HEK293 (cell line): Measurements from ENCODE around the gene LBH.

Experiments used
- YY1 ChIP-seq: fragments of 450-650 bp; formaldehyde crosslinking; IDR thresholded peaks from 2 replicates; pipeline ENCODE4 v1.5.1; 2018; ENCODE audit warnings: missing biosample characterization, missing genetic modification characterization
- ZBTB48 ChIP-seq: fragments of 450-650 bp; formaldehyde crosslinking; IDR thresholded peaks from 2 replicates; pipeline ENCODE4 v1.5.1; 2016; ENCODE audit warnings: missing biosample characterization, missing genetic modification characterization
- ZBTB7A ChIP-seq: fragments of 450-650 bp; formaldehyde crosslinking; IDR thresholded peaks from 2 replicates; pipeline ENCODE4 v1.5.1; 2016; ENCODE audit warnings: low read depth, missing biosample characterization, missing genetic modification characterization
- ZNF10 ChIP-seq: fragments of 450-650 bp; formaldehyde crosslinking; IDR thresholded peaks from 2 replicates; pipeline ENCODE4 v1.5.1; 2017; ENCODE audit warnings: missing biosample characterization, missing genetic modification characterization
- ZNF133 ChIP-seq: fragments of 450-650 bp; formaldehyde crosslinking; IDR thresholded peaks from 2 replicates; pipeline ENCODE4 v1.5.1; 2016; ENCODE audit warnings: missing biosample characterization, missing genetic modification characterization
- TF ChIP-seq, protein P1 (sequence below): fragments of 450-650 bp; formaldehyde crosslinking; IDR thresholded peaks from 2 replicates; pipeline ENCODE4 v1.5.1; 2016; ENCODE audit warnings: missing biosample characterization, missing genetic modification characterization
- TF ChIP-seq, protein P2 (sequence below): fragments of 450-650 bp; formaldehyde crosslinking; IDR thresholded peaks from 2 replicates; pipeline ENCODE4 v1.5.1; 2016; ENCODE audit warnings: missing biosample characterization, missing genetic modification characterization
- TF ChIP-seq, protein P3 (sequence below): fragments of 450-650 bp; formaldehyde crosslinking; optimal IDR thresholded peaks from 2 replicates; pipeline ENCODE3; 2016; ENCODE audit warnings: missing biosample characterization, mild to moderate bottlenecking, missing genetic modification characterization

DNA sequence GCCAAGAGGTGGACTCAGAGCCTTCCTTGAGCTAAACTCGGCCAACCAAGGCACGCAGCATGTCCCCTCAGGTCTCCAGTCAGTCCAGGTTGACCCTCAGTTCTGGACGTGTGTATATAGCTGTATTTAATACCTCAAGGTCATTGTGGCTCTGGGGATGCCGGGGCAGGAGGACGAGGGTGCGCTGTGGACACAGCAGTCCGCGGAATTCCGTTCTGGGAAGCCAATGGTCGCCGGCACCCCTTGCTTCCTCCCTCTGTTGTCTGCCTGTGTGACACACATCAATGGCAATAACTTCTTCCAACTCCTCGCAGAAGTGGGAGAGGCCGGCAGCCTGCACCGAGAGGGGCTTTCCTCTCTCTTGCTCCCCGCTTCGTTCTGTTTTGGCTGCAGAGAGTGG lies 27.7 kb downstream of the LBH start:
- TF ChIP-seq, protein P1, sequence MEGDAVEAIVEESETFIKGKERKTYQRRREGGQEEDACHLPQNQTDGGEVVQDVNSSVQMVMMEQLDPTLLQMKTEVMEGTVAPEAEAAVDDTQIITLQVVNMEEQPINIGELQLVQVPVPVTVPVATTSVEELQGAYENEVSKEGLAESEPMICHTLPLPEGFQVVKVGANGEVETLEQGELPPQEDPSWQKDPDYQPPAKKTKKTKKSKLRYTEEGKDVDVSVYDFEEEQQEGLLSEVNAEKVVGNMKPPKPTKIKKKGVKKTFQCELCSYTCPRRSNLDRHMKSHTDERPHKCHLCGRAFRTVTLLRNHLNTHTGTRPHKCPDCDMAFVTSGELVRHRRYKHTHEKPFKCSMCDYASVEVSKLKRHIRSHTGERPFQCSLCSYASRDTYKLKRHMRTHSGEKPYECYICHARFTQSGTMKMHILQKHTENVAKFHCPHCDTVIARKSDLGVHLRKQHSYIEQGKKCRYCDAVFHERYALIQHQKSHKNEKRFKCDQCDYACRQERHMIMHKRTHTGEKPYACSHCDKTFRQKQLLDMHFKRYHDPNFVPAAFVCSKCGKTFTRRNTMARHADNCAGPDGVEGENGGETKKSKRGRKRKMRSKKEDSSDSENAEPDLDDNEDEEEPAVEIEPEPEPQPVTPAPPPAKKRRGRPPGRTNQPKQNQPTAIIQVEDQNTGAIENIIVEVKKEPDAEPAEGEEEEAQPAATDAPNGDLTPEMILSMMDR, result no peak
- TF ChIP-seq, protein P2, sequence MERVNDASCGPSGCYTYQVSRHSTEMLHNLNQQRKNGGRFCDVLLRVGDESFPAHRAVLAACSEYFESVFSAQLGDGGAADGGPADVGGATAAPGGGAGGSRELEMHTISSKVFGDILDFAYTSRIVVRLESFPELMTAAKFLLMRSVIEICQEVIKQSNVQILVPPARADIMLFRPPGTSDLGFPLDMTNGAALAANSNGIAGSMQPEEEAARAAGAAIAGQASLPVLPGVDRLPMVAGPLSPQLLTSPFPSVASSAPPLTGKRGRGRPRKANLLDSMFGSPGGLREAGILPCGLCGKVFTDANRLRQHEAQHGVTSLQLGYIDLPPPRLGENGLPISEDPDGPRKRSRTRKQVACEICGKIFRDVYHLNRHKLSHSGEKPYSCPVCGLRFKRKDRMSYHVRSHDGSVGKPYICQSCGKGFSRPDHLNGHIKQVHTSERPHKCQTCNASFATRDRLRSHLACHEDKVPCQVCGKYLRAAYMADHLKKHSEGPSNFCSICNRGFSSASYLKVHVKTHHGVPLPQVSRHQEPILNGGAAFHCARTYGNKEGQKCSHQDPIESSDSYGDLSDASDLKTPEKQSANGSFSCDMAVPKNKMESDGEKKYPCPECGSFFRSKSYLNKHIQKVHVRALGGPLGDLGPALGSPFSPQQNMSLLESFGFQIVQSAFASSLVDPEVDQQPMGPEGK, result no peak
- no peak for TF ChIP-seq YY1 (tag by site-specific recombination)
- TF ChIP-seq ZBTB48 (tag by site-specific recombination), result no peak
- TF ChIP-seq, protein P3, sequence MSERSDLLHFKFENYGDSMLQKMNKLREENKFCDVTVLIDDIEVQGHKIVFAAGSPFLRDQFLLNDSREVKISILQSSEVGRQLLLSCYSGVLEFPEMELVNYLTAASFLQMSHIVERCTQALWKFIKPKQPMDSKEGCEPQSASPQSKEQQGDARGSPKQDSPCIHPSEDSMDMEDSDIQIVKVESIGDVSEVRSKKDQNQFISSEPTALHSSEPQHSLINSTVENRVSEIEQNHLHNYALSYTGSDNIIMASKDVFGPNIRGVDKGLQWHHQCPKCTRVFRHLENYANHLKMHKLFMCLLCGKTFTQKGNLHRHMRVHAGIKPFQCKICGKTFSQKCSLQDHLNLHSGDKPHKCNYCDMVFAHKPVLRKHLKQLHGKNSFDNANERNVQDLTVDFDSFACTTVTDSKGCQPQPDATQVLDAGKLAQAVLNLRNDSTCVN, result no peak
- TF ChIP-seq ZBTB7A (tag by site-specific recombination), result no peak
- no peak for TF ChIP-seq ZNF133 (tag by site-specific recombination)
- TF ChIP-seq ZNF10 (tag by site-specific recombination), result no peak
